OCI-LY3 (cell line): ENCODE measurements around the gene UGT2A2.

Source experiments
- H2AFZ ChIP-seq: fragments of 200-600, 300-600 bp; shearing (Covaris generic); 2 replicates; pipeline ENCODE4 v1.6.0; 2014; ENCODE audit warnings: antibody characterized with exemption, low read depth, low read length
- H3K27ac ChIP-seq: fragments of 200-600, 300-600 bp; sonication (generic); 2 replicates; pipeline ENCODE4 v1.5.1; 2014; ENCODE audit warnings: mild to moderate bottlenecking, low read length, moderate library complexity, mixed read lengths
- H3K27me3 ChIP-seq: fragments of 200-600, 300-600 bp; sonication (generic); 2 replicates; pipeline ENCODE4 v1.6.1; 2014; ENCODE audit warnings: low read depth, low read length, mixed read lengths
- H3K36me3 ChIP-seq: fragments of 200-600, 300-600 bp; sonication (generic); replicated peaks from 2 replicates; pipeline ENCODE3; 2014; ENCODE audit warnings: low read depth, low read length, mixed read lengths
- H3K4me1 ChIP-seq: fragments of 300-600, 200-600 bp; sonication (generic); 2 replicates; pipeline ENCODE4 v1.6.1; 2014; ENCODE audit warnings: low read length, mixed read lengths
- H3K4me2 ChIP-seq: fragments of 200-600, 300-600 bp; sonication (generic); 2 replicates; pipeline ENCODE4 v1.6.1; 2014; ENCODE audit warnings: low read length, mixed read lengths
- H3K4me3 ChIP-seq: fragments of 300-600, 200-600 bp; sonication (generic); 2 replicates; pipeline ENCODE4 v1.5.1; 2014; ENCODE audit warnings: antibody characterized with exemption, mild to moderate bottlenecking, low read length, moderate library complexity
- H3K79me2 ChIP-seq: fragments of 300-600, 200-600 bp; shearing (Covaris generic); 2 replicates; pipeline ENCODE4 v1.6.1; 2014; ENCODE audit warnings: mild to moderate bottlenecking, low read length, mixed read lengths
- H3K9ac ChIP-seq: fragments of 300-600, 200-600 bp; shearing (Covaris generic); 2 replicates; pipeline ENCODE4 v1.6.0; 2014; ENCODE audit warnings: mild to moderate bottlenecking, low read length, moderate library complexity
- H3K9me3 ChIP-seq: fragments of 200-600, 300-600 bp; shearing (Covaris generic); 2 replicates; pipeline ENCODE4 v1.6.1; 2014; ENCODE audit warnings: low read length, mixed read lengths; ENCODE audit not compliant: insufficient read depth
- H4K20me1 ChIP-seq: fragments of 200-600, 300-600 bp; sonication (generic); 2 replicates; pipeline ENCODE4 v1.6.1; 2016; ENCODE audit warnings: low read length, mixed read lengths; ENCODE audit not compliant: insufficient read depth
- CTCF ChIP-seq: fragments of 200-600, 300-600 bp; sonication (generic); IDR thresholded peaks from 2 replicates; pipeline ENCODE4 v1.5.1; 2014; ENCODE audit warnings: antibody characterized with exemption, low read length, low read depth
- EZH2phosphoT487 ChIP-seq: fragments of 200-600 bp; shearing (Covaris generic); IDR thresholded peaks from 2 replicates; pipeline ENCODE4 v1.6.1; 2018; ENCODE audit warnings: antibody characterized with exemption, mixed run types, low read depth

UGT2A2 gene

GRCh38 chr4:69617083-69617694 lies 22.3 kb downstream of the UGT2A2 start:
- Histone ChIP-seq H3K27me3 (no peaks in the 10 kb centered on the region), H3K4me1 (no peaks in the 10 kb centered on the region), H3K9me3 (no peaks in the 10 kb centered on the region), H3K4me2 (peak overlapping the region; percentile 20; the same call in 1 of the 2 replicates), H4K20me1 (no peaks in the 10 kb centered on the region), H3K79me2 (no peaks in the 10 kb centered on the region), H2AFZ (no peak overlapping the region), H3K36me3 (no peaks in the 10 kb centered on the region), H3K27ac (no peak overlapping the region), H3K9ac (no peak overlapping the region), H3K4me3 (no peak overlapping the region)
- TF ChIP-seq CTCF (peak; percentile 78), EZH2phosphoT487 (no peak)

GRCh38 chr4:69610484-69610883 lies 29.0 kb downstream of the UGT2A2 start:
- Histone ChIP-seq H3K27ac (no peak overlapping the region), H3K27me3 (no peaks in the 10 kb centered on the region), H3K4me1 (no peaks in the 10 kb centered on the region), H3K79me2 (no peaks in the 10 kb centered on the region), H3K9ac (no peak overlapping the region), H3K4me3 (no peak overlapping the region), H2AFZ (no peak overlapping the region), H3K4me2 (no peak overlapping the region), H3K9me3 (no peaks in the 10 kb centered on the region), H4K20me1 (no peaks in the 10 kb centered on the region), H3K36me3 (no peaks in the 10 kb centered on the region)
- no peak for TF ChIP-seq CTCF
- no peak for TF ChIP-seq EZH2phosphoT487

- H3K4me3 ChIP-seq = no peak overlapping the region
- no peaks in the 10 kb centered on the region for H3K79me2 ChIP-seq
- no peaks in the 10 kb centered on the region for H3K9me3 ChIP-seq
- no peak overlapping the region for H3K9ac ChIP-seq
- no peak overlapping the region for H3K27ac ChIP-seq
- H3K4me1 ChIP-seq = no peaks in the 10 kb centered on the region
- TF ChIP-seq CTCF = no peak
- TF ChIP-seq EZH2phosphoT487 = no peak
- H3K36me3 ChIP-seq = no peaks in the 10 kb centered on the region
- H3K27me3 ChIP-seq = no peaks in the 10 kb centered on the region
- no peak overlapping the region for H2AFZ ChIP-seq
- H4K20me1 ChIP-seq = no peaks in the 10 kb centered on the region
- no peak overlapping the region for H3K4me2 ChIP-seq
These were observed 38.4 kb downstream of the UGT2A2 start for GRCh38 chr4:69601065-69601464.

DNA sequence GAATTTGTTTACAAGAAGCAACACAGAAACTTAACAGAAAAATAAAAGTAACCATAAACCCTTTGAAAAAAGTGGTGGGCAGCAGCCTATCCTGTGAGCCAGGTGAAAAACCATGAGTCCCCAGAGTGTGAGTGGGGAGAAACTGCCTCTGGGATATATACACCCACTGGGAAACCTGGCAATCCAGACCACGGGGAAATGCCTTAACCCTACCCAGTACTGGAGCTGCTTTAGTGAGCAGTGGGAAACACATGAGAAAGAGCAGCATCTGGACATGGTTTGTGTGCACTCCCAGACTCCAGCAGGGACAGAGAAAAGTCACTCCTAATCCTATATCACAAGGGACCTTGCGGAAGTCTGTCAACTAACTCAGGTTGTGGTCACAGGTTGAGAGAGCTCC lies 39.4 kb downstream of the UGT2A2 start:
- Histone ChIP-seq H3K4me2 (no peak overlapping the region), H3K4me3 (no peak overlapping the region), H4K20me1 (no peaks in the 10 kb centered on the region), H2AFZ (no peak overlapping the region), H3K4me1 (no peaks in the 10 kb centered on the region), H3K9ac (no peak overlapping the region), H3K79me2 (no peaks in the 10 kb centered on the region), H3K27me3 (no peaks in the 10 kb centered on the region), H3K36me3 (no peaks in the 10 kb centered on the region), H3K9me3 (no peaks in the 10 kb centered on the region), H3K27ac (no peak overlapping the region)
- TF ChIP-seq CTCF = no peak
- no peak for TF ChIP-seq EZH2phosphoT487
